ENCODE measurements around the gene KRT81.
"Not testable (repeated sequence)": the region's sequence is repeated elsewhere in the genome, so short reads cannot be mapped to it uniquely, and the experiment has no call there.

Gene KRT81

DNA sequence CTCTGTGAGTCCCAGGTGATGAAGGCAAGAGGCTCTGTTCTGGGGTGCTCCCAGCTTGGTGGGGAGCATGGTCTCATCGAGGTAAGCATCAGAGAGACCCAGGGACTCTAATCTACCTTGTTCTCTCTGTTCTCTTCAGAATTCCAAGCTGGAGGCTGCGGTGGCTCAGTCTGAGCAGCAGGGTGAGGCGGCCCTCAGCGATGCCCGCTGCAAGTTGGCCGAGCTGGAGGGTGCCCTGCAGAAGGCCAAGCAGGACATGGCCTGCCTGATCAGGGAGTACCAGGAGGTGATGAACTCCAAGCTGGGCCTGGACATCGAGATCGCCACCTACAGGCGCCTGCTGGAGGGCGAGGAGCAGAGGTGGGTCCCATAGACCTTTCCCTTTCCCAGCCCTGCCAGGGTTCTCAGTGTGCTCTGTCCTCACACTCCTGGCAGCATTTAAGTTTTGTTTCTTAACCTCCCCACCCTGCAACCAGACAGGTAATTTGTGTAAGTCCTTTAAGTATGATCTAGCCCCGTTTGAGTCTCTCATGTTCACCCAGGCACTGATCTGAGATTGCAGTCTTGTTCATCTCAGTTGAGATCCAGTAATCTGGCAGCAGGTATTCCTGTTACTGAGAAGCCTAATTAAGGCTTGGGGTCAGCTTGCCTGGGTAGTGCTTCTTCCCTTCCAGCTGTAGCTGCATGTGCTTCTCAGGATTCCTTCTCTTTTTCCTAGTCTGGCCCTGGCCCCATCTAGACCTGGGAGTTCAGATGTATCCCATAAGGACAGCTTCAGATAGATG, 14.8 kb upstream of the KRT81 start:
- Histone ChIP-seq H3K4me3 (ENCODE audit: low read length, poor library complexity, severe bottlenecking) (no peak overlapping the region), H3F3A (ENCODE audit: low read depth) (no peaks in the 10 kb centered on the region), H3K36me3 (ENCODE audit: insufficient read depth, low read length) (no peaks in the 10 kb centered on the region), H2AFZ (ENCODE audit: low read length) (no peak overlapping the region), H3K9me2 (replicated peaks; ENCODE audit: low read depth, low read length) (no peaks in the 10 kb centered on the region), H3K9me3 (ENCODE audit: insufficient read depth, low read depth, low read length) (no peaks in the 10 kb centered on the region), H3K4me1 (ENCODE audit: insufficient read depth, low read length, poor library complexity, severe bottlenecking) (peaks cover 16% of the 10 kb centered on the region), H3K27me3 (ENCODE audit: insufficient read depth, low read length, poor library complexity, severe bottlenecking) (no peaks in the 10 kb centered on the region), H3K9ac (ENCODE audit: low read depth, low read length, poor library complexity, severe bottlenecking) (no peak overlapping the region), H4K20me1 (ENCODE audit: insufficient read depth, low read length, poor library complexity, severe bottlenecking) (no peaks in the 10 kb centered on the region), H3K4me2 (ENCODE audit: low read depth, low read length, poor library complexity, severe bottlenecking) (peak overlapping the region; percentile 93), H3K79me2 (ENCODE audit: insufficient read depth, low read length) (no peaks in the 10 kb centered on the region)
- TF ChIP-seq, protein P1, sequence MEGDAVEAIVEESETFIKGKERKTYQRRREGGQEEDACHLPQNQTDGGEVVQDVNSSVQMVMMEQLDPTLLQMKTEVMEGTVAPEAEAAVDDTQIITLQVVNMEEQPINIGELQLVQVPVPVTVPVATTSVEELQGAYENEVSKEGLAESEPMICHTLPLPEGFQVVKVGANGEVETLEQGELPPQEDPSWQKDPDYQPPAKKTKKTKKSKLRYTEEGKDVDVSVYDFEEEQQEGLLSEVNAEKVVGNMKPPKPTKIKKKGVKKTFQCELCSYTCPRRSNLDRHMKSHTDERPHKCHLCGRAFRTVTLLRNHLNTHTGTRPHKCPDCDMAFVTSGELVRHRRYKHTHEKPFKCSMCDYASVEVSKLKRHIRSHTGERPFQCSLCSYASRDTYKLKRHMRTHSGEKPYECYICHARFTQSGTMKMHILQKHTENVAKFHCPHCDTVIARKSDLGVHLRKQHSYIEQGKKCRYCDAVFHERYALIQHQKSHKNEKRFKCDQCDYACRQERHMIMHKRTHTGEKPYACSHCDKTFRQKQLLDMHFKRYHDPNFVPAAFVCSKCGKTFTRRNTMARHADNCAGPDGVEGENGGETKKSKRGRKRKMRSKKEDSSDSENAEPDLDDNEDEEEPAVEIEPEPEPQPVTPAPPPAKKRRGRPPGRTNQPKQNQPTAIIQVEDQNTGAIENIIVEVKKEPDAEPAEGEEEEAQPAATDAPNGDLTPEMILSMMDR (conservative IDR thresholded peaks at IDR 0.05; ENCODE audit: low read length), result peak; percentile 56
- TF ChIP-seq EZH2phosphoT487 (IDR thresholded peaks at IDR 0.05; ENCODE audit: borderline replicate concordance), result no peak

DNA sequence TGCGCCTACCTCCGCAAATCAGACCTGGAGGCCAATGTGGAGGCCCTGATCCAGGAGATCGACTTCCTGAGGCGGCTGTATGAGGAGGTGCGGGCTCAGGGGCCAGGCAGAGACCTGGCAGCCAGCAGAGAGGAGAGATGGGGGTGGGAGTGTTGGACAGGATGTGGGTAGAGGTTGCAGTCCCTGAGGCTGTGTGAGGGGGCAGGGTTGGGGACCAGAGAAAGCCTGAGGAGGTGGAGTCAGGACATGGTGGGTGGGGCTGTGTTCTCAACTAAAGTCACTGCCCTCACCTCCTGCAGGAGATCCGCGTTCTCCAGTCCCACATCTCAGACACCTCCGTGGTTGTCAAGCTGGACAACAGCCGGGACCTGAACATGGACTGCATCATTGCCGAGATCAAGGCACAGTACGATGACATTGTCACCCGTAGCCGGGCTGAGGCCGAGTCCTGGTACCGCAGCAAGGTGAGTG, 13.6 kb upstream of the KRT81 start:
- peaks cover 16% of the 10 kb centered on the region for H3K4me1 ChIP-seq (ENCODE audit: insufficient read depth, low read length, poor library complexity, severe bottlenecking)
- not testable (repeated sequence) for H3F3A ChIP-seq (ENCODE audit: low read depth); H3K9me3 ChIP-seq (ENCODE audit: insufficient read depth, low read depth, low read length); H3K9me2 ChIP-seq (replicated peaks; ENCODE audit: low read depth, low read length); H4K20me1 ChIP-seq (ENCODE audit: insufficient read depth, low read length, poor library complexity, severe bottlenecking); H2AFZ ChIP-seq (ENCODE audit: low read length); H3K79me2 ChIP-seq (ENCODE audit: insufficient read depth, low read length); H3K36me3 ChIP-seq (ENCODE audit: insufficient read depth, low read length); H3K27me3 ChIP-seq (ENCODE audit: insufficient read depth, low read length, poor library complexity, severe bottlenecking)
- H3K4me2 ChIP-seq (ENCODE audit: low read depth, low read length, poor library complexity, severe bottlenecking), result peak overlapping the region; percentile 93
- peak overlapping the region; percentile 71 for H3K4me3 ChIP-seq (ENCODE audit: low read length, poor library complexity, severe bottlenecking)
- peak overlapping the region; percentile 76 for H3K9ac ChIP-seq (ENCODE audit: low read depth, low read length, poor library complexity, severe bottlenecking)

DNA sequence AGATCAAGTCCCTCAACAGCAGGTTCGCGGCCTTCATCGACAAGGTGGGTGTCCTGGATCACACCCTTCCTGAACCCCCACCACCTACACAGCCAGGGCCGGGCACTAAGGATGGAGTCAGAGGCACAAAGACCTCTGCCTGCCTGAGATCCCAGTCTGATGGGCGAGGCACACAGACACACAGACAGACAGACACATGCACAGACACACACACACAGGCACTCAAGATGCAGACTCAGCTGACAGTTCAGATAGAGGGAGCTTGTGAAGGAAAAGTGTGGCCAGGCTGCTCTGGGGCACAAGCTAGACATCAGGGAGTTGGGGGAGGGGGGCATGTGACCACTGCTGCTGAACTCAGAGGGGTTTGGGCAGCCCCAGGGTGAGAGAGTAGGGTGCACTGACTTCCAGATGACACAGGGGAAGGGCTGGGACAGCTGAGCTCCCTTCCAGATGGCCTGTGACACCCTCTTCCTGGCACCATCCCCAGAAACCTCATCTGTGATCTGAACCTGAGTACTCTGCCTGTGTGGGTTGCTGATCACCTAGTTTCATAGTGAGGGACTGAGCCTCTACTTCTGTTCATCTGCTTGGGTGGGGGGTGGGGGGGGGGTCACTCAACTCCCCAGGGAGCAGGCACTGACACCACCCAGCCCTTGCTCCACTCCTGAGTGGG, 11.0 kb upstream of the KRT81 start:
- not testable (repeated sequence) for H3K9ac ChIP-seq (ENCODE audit: low read depth, low read length, poor library complexity, severe bottlenecking); H3F3A ChIP-seq (ENCODE audit: low read depth); H3K4me3 ChIP-seq (ENCODE audit: low read length, poor library complexity, severe bottlenecking); H3K4me2 ChIP-seq (ENCODE audit: low read depth, low read length, poor library complexity, severe bottlenecking); H4K20me1 ChIP-seq (ENCODE audit: insufficient read depth, low read length, poor library complexity, severe bottlenecking); H2AFZ ChIP-seq (ENCODE audit: low read length); H3K9me3 ChIP-seq (ENCODE audit: insufficient read depth, low read depth, low read length); H3K36me3 ChIP-seq (ENCODE audit: insufficient read depth, low read length); H3K9me2 ChIP-seq (replicated peaks; ENCODE audit: low read depth, low read length); H3K27me3 ChIP-seq (ENCODE audit: insufficient read depth, low read length, poor library complexity, severe bottlenecking); H3K79me2 ChIP-seq (ENCODE audit: insufficient read depth, low read length)
- H3K4me1 ChIP-seq (ENCODE audit: insufficient read depth, low read length, poor library complexity, severe bottlenecking), result peaks cover 16% of the 10 kb centered on the region

DNA sequence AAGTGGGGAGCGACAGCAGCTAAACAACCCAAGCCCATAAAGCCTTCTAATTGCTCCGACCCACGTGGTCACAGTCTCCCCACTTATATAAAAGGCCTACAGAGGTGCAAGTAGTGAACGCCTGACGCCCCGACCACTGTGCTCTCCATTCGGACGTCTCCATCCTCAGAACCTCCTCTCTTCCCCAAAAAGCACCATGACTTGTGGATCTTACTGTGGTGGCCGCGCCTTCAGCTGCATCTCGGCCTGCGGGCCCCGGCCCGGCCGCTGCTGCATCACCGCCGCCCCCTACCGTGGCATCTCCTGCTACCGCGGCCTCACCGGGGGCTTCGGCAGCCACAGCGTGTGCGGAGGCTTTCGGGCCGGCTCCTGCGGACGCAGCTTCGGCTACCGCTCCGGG, 10.4 kb upstream of the KRT81 start:
- not testable (repeated sequence) for H3K9ac ChIP-seq (ENCODE audit: low read depth, low read length, poor library complexity, severe bottlenecking); H3K9me3 ChIP-seq (ENCODE audit: insufficient read depth, low read depth, low read length); H3K4me3 ChIP-seq (ENCODE audit: low read length, poor library complexity, severe bottlenecking); H3K4me2 ChIP-seq (ENCODE audit: low read depth, low read length, poor library complexity, severe bottlenecking); H4K20me1 ChIP-seq (ENCODE audit: insufficient read depth, low read length, poor library complexity, severe bottlenecking); H3K27me3 ChIP-seq (ENCODE audit: insufficient read depth, low read length, poor library complexity, severe bottlenecking); H3K79me2 ChIP-seq (ENCODE audit: insufficient read depth, low read length); H3K36me3 ChIP-seq (ENCODE audit: insufficient read depth, low read length); H2AFZ ChIP-seq (ENCODE audit: low read length); H3K9me2 ChIP-seq (replicated peaks; ENCODE audit: low read depth, low read length); H3F3A ChIP-seq (ENCODE audit: low read depth)
- peaks cover 16% of the 10 kb centered on the region for H3K4me1 ChIP-seq (ENCODE audit: insufficient read depth, low read length, poor library complexity, severe bottlenecking)
